Astrocyte (in vitro differentiated cells and primary cell): Measurements from ENCODE around the gene ANO2.

ENCODE experiments used
- EZH2 ChIP-seq: IDR thresholded peaks from 2 replicates; pipeline ENCODE4 v1.6.1; 2012; ENCODE audit warnings: mild to moderate bottlenecking, low read length, inconsistent platforms; ENCODE audit not compliant: insufficient read depth
- TF ChIP-seq, protein P1 (sequence below): IDR thresholded peaks from 2 replicates; pipeline ENCODE4 v1.5.1; 2011; ENCODE audit warnings: low read depth, mild to moderate bottlenecking, inconsistent platforms, low read length, moderate library complexity; ENCODE audit not compliant: insufficient read depth

DNA sequence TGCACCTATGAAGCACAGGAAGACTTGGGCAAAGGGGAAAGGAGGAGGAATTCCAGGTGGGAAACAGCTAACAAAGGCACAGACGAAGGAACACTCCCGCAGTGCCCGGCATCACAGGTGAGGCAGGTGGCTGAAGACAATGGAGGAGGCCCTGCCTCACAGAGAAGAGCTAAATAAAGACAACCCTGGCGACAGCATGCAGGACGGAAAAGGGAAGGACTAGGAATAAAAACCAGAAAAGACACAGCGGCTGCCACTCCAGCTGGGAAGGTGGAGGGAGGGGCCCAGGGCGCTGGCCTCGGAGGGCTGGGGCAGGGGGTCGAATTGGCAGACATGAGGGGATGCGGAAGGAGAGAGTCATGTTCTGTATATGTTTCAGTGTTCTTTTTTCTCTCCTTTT is 43.0 kb upstream of the ANO2 start:
- TF ChIP-seq, protein P1, sequence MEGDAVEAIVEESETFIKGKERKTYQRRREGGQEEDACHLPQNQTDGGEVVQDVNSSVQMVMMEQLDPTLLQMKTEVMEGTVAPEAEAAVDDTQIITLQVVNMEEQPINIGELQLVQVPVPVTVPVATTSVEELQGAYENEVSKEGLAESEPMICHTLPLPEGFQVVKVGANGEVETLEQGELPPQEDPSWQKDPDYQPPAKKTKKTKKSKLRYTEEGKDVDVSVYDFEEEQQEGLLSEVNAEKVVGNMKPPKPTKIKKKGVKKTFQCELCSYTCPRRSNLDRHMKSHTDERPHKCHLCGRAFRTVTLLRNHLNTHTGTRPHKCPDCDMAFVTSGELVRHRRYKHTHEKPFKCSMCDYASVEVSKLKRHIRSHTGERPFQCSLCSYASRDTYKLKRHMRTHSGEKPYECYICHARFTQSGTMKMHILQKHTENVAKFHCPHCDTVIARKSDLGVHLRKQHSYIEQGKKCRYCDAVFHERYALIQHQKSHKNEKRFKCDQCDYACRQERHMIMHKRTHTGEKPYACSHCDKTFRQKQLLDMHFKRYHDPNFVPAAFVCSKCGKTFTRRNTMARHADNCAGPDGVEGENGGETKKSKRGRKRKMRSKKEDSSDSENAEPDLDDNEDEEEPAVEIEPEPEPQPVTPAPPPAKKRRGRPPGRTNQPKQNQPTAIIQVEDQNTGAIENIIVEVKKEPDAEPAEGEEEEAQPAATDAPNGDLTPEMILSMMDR, result no peak
- no peak for TF ChIP-seq EZH2
